GM19193 (cell line): Measurements from ENCODE around the gene BICC1.

Source experiments
- POLR2A ChIP-seq: IDR thresholded peaks from 4 replicates; pipeline ENCODE4 v1.6.1; 2011; ENCODE audit not compliant: insufficient read depth, insufficient read length; ENCODE audit errors: extremely low read depth

Gene BICC1

DNA sequence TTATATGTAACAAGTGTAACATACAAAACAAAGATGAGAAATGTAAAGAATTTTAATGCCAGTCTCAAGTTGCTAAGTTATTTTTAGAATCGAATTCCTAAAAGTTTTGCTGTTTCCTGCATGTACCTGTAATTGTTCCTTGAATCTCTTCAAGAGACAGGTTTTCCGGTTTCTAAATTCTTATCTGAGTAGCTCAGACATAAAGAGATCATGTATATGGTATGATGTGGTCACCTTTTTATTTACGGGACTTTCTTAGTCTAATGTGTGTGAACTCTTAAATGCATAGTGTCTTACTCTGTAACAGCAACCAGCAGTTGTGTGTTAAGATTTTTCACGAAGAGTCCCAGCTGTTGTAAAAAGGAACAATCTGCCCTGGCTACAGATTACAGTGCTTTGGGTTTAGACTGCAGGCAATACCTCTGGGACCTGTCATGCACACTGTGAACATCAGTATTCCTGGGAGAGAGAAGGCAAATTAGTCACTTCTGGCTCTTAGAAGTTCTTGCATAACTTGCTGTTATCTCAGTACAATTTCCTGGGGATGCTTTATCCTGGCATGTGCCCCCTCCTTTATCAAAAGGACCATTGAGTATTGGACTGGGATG, 263.4 kb downstream of the BICC1 start:
- no peak for TF ChIP-seq POLR2A

- TF ChIP-seq POLR2A = no peak
Measured at GRCh38 chr10:58776568-58777318, 264.1 kb downstream of the BICC1 start.

- no peak for TF ChIP-seq POLR2A
Measured at GRCh38 chr10:58778966-58779365, 266.3 kb downstream of the BICC1 start.

DNA sequence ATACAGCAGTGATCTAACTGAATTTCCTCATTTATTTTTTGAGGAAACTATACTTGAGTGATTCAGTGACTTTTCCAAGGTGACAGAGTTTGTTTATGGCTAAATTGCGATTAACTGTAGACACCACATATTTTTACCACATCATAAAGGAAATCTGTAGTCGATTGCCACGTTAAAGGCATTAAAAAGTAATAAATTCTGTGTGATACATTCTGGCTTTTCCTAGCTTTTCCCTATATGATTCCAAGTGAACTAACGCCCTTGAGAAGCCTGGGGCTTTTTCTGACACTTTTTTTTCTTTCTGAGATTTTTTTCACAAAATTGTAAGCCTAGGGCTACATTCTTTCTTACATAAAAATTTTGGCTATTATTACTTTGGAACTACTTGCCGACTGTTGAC, 266.9 kb downstream of the BICC1 start:
- no peak for TF ChIP-seq POLR2A

GRCh38 chr10:58780476-58780875, 267.8 kb downstream of the BICC1 start:
- no peak for TF ChIP-seq POLR2A

DNA sequence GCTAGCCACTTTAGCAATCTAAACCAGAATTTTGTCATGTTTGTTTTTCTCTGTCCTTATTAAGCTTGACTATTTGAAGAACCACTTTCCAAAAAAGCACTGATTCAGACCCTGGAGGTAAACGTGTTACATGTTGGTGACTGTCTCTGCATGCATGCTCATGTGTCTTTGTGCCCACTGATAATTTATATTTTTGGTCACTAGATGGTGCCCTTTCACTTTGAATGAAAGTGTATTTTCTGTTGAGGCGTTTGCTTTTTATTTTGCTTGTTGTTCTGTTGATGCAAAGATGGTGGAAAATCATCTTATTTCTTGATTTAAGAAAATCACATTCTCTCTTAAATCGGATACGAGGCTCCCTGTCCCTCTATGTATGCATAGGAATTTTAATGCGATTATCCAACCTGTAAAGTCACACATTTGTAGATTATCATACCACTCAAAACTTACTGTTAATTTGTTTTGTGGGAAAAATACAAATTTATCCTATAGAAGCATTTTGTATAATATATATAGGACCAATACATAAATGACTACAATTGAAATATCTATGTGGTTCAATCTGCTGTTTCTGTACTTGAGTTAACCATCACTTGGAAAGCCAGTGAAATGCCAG, 269.3 kb downstream of the BICC1 start:
- no peak for TF ChIP-seq POLR2A

- TF ChIP-seq POLR2A = no peak
Measured at GRCh38 chr10:58782876-58783851, 270.5 kb downstream of the BICC1 start.

DNA sequence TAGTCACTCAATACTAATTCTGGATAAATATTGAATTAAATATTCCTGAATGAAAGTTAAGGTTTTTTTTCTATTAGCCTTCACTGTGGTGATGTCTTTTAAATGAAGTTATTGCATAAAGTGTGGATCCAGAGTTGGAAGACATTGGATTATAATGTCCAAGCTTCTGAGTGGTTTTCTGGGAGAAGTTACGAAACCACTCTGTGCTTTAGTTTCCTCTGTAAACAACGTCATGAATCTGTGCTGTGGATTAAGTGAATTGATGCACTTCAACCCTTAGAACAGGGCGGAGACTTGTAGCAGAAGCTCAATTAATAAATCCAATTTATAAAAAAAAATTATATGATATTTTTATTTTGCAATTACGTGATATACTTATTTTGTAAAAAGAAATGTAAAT, 271.7 kb downstream of the BICC1 start:
- no peak for TF ChIP-seq POLR2A

DNA sequence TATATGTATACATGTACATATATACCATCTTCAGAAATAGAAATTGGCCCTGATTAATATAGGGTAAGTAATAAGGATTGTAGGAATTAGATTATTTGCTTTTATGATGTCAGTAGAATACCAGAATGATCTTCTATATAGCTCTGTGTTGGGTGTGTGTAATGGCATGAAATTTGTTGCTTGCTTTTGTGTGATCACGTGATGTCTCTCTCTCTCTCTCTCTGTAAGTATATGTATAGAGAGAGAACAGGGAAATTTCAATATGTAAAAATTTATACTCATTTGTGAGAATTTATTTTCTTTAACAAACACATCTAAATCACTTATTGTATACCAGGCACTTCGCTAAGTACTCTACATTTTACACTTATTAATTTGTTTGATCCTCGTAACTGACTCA, 272.7 kb downstream of the BICC1 start:
- no peak for TF ChIP-seq POLR2A

DNA sequence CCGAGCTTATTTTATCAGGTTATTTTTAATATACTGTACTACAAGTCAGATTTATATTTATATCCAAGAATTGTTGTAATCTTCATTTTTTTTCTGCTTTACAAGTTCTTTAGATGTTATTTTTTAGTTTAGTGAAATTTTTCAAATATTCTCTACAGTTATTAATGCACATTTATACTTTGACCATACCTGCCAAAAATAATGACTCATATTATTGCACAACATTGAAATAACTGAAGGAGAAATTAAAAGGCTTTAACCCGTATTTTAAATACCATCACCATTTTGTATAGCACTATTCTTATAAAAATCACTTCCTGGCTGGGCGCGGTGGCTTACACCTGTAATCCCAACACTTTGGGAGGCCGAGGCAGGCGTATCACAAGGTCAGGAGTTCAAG, 278.5 kb downstream of the BICC1 start:
- TF ChIP-seq POLR2A = no peak

GRCh38 chr10:58795560-58795959, 282.9 kb downstream of the BICC1 start:
- TF ChIP-seq POLR2A = no peak

DNA sequence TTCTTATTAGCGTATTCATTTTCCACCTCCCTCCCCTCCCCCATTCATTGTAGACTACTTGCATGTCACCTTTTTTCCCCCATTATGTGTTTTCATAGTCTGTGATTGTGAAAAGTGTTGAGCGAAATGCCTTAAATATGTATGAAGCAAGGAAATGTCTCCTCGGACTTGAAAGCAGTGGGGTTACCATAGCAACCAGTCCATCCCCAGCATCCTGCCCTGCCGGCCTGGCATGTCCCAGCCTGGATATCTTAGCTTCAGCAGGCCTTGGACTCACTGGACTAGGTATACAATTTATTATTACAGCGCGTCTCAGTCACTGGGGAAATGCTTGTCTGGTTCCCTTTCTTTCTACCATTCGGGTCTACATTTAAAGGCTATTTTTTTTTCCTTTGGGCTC, 283.6 kb downstream of the BICC1 start:
- no peak for TF ChIP-seq POLR2A

GRCh38 chr10:58796824-58797223, 284.2 kb downstream of the BICC1 start:
- no peak for TF ChIP-seq POLR2A

- no peak for TF ChIP-seq POLR2A
Measured at GRCh38 chr10:58797356-58797755, 284.7 kb downstream of the BICC1 start.

- no peak for TF ChIP-seq POLR2A
Measured at GRCh38 chr10:58802047-58802446, 289.4 kb downstream of the BICC1 start.
